ENCODE results near the gene CHTF18. TPM values are rescaled to one million over a fixed set of nuclear protein-coding genes. Genes with fewer than 3 reads are reported as not detected.

Gene CHTF18
- total and polyA plus RNA-seq, 10 donors = 8.9 to 55.0 (median 26.0) TPM

DNA sequence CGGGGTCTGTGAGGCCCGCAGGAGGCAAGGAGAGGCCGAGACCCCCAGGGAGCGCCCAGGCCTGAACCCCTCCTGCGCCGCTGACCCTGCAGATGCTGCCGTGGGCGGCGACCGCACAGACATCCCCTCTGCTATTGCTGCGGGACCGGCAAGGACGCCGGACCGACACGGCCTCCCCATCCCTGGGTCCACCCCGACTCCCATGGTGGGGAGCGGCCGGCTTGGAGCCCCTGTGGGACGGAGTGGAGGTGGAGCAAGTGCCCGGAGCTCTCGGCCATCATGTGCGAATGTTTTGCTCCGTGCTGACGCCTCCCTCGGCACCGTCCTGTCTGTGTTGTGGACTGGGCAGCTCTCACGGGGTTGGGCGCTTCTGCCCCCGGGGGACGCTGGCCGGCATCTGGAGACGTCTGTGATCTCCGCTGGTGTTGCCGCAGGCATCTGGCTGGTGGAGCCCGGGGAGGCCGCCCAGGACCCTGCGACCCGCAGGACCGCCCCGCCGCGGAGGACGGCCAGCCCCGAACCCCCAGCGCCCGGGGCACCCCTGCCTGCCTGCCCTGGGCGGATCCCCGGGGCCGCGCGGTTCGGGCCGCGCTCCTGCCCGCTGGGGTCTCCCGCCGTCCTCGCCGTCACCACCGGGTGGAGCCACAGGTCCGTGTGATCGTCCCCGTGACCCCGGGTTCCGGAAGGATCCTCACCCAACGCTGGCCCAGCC is 24.9 kb downstream of the CHTF18 start:
- WGBS, 5 donors = 7 to 29% (median 13%) methylated on average over 12 to 67 of the region's 67 CpGs
- peaks cover 0 to 86% (median 40%) of the 10 kb centered on the region in 7 donors for H3K27me3 ChIP-seq (replicated peaks in 1 of 7)
- peak overlapping the region in 1 of 8 donors; percentile 36 for H3K4me3 ChIP-seq
- no peak for DNase-seq
- no peaks in the 10 kb centered on the region for H3K36me3 ChIP-seq
- TF ChIP-seq POLR2AphosphoS5 (IDR thresholded peaks at IDR 0.05) = peak in 1 of 3 donors; percentile 39
- TF ChIP-seq, protein P1, sequence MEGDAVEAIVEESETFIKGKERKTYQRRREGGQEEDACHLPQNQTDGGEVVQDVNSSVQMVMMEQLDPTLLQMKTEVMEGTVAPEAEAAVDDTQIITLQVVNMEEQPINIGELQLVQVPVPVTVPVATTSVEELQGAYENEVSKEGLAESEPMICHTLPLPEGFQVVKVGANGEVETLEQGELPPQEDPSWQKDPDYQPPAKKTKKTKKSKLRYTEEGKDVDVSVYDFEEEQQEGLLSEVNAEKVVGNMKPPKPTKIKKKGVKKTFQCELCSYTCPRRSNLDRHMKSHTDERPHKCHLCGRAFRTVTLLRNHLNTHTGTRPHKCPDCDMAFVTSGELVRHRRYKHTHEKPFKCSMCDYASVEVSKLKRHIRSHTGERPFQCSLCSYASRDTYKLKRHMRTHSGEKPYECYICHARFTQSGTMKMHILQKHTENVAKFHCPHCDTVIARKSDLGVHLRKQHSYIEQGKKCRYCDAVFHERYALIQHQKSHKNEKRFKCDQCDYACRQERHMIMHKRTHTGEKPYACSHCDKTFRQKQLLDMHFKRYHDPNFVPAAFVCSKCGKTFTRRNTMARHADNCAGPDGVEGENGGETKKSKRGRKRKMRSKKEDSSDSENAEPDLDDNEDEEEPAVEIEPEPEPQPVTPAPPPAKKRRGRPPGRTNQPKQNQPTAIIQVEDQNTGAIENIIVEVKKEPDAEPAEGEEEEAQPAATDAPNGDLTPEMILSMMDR (IDR thresholded peaks at IDR 0.05 in 8 of 11, conservative IDR thresholded peaks at IDR 0.05 in 3 of 11) = peak in 9 of 11 experiments; percentile 41 to 80 (median 68)
- no peak for TF ChIP-seq POLR2A (IDR thresholded peaks at IDR 0.05)
- H3K4me1 ChIP-seq = peaks cover 3 to 23% (median 15%) of the 10 kb centered on the region in 6 donors
- peaks cover 0 to 6% (median 0%) of the 10 kb centered on the region in 8 donors for H3K9me3 ChIP-seq
- intact Hi-C loops (cut with DNase I; ENCODE audit: low total_unique reads) = loop anchor here (5.0 to 10.0 kb wide), 2 partner anchors 161 to 244 kb away; partner anchors contain the start of gene LMF1
- H3K27ac ChIP-seq = no peak overlapping the region

DNA sequence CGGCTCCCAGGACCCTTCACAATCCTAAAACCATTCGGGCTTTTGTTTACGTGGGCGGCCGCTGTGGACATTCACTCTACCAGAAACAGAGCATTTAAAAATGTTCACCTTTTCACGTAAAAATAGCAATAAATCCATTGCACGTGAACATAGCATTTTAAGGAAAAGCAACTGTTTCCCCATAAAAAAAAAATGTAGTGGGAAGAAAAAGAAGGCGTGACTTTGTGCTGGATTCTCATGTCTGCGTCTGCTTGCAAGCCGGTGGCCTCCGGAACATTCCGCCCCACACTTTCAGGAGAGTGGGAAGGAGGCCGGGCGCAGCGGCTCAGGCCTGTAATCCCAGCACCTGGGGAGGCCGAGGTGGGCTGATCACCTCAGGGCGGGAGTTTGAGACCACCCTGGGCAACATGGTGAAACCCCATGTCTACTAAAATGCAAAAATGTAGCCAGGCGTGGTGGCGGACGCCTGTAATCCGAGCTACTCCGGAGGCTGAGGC is 25.5 kb downstream of the CHTF18 start:
- Histone ChIP-seq H3K4me3 (peak overlapping the region in 1 of 8 donors; percentile 36), H3K4me1 (peaks cover 3 to 17% (median 10%) of the 10 kb centered on the region in 6 donors), H3K9me3 (peaks cover 0 to 6% (median 0%) of the 10 kb centered on the region in 8 donors), H3K27me3 (replicated peaks in 1 of 7) (peaks cover 0 to 92% (median 44%) of the 10 kb centered on the region in 7 donors), H3K36me3 (no peaks in the 10 kb centered on the region), H3K27ac (no peak overlapping the region)
- WGBS, 5 donors = 62 to 69% (median 62%) methylated on average over 21 to 22 of the region's 22 CpGs
- DNase-seq = no peak
- TF ChIP-seq, protein P1 (IDR thresholded peaks at IDR 0.05 in 8 of 11, conservative IDR thresholded peaks at IDR 0.05 in 3 of 11) = no peak
- TF ChIP-seq POLR2AphosphoS5 (IDR thresholded peaks at IDR 0.05) (no peak), POLR2A (IDR thresholded peaks at IDR 0.05) (no peak)
- intact Hi-C loops (cut with DNase I; ENCODE audit: low total_unique reads) = loop anchor here (5.0 to 10.0 kb wide), 2 partner anchors 161 to 243 kb away; partner anchors contain the start of gene LMF1

DNA sequence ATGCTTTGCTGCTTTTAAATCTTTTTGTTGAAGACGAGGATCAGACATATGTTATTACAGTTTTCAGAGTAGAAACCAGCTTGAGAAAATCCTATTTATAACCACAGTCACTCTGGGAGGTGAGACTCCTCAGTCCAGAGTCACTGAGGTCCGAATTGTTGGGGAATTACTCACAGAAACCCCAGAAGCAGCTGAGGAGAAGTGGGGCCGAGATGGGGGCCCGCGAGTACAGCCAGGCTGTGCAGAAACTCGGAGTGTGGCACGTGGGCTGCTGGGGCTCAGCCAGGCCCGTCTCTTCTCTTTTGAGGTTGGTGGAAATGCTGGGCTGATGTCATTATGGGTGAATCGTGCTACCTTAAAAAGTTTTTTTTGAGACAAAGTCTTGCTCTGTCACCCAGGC is 26.6 kb downstream of the CHTF18 start:
- WGBS, 5 donors = 73 to 83% (median 75%) methylated on average over 9 of the region's 9 CpGs
- intact Hi-C loops (cut with DNase I; ENCODE audit: low total_unique reads) = loop anchor here (5.0 to 10.0 kb wide), 2 partner anchors 160 to 242 kb away; partner anchors contain the start of gene LMF1
- Histone ChIP-seq H3K36me3 (no peaks in the 10 kb centered on the region), H3K27me3 (replicated peaks in 1 of 7) (peaks cover 0 to 99% (median 51%) of the 10 kb centered on the region in 7 donors), H3K4me3 (no peak overlapping the region), H3K4me1 (peaks cover 3 to 17% (median 9%) of the 10 kb centered on the region in 6 donors), H3K9me3 (peaks cover 0 to 6% (median 0%) of the 10 kb centered on the region in 8 donors), H3K27ac (no peak overlapping the region)
- no peak for DNase-seq
- no peak for TF ChIP-seq POLR2A (IDR thresholded peaks at IDR 0.05)
- TF ChIP-seq POLR2AphosphoS5 (IDR thresholded peaks at IDR 0.05) = no peak

DNA sequence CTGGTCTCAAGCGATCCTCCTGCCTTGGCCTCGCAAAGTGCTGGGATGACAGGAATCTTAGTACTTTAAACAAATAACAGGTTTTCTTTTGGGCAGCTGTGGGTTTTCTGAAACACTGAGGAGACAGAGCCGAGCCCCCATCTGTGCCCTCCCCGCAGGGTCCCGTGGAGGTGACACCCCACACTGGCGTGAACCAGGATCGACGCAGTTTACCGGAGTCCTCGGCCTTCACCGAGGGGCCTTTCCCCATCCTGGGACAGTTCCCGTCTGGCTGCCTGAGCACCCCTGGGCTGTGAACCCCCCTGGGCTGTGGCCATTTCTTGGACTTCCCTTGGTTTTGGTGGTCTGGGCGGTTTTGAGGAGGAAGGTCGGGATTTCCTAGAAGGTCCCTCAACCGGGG is 27.4 kb downstream of the CHTF18 start:
- H3K4me3 ChIP-seq = no peak overlapping the region
- intact Hi-C loops (cut with DNase I; ENCODE audit: low total_unique reads) = loop anchor here (10.0 kb wide), 1 partner anchor 159 kb away; the partner anchor contains the start of gene LMF1
- H3K9me3 ChIP-seq = peaks cover 0 to 6% (median 0%) of the 10 kb centered on the region in 8 donors
- DNase-seq = no peak
- peaks cover 0 to 99% (median 51%) of the 10 kb centered on the region in 7 donors for H3K27me3 ChIP-seq (replicated peaks in 1 of 7)
- peaks cover 3 to 18% (median 9%) of the 10 kb centered on the region in 6 donors for H3K4me1 ChIP-seq
- H3K27ac ChIP-seq = no peak overlapping the region
- no peaks in the 10 kb centered on the region for H3K36me3 ChIP-seq
- WGBS, 5 donors = 84 to 95% (median 92%) methylated on average over 15 of the region's 15 CpGs
- no peak for TF ChIP-seq POLR2A (IDR thresholded peaks at IDR 0.05)
- TF ChIP-seq POLR2AphosphoS5 (IDR thresholded peaks at IDR 0.05) = no peak
- TF ChIP-seq, protein P1 (IDR thresholded peaks at IDR 0.05 in 8 of 11, conservative IDR thresholded peaks at IDR 0.05 in 3 of 11) = no peak
